HEK293T (cell line): ENCODE measurements around the gene USP34.

ENCODE experiments used
- CTCF ChIA-PET: fragments of 350-600 bp; formaldehyde crosslinking; extraction: SDS; loops from one replicate; lab custom pipeline; 2021; ENCODE audit warnings: antibody characterized with exemption, inconsistent platforms; lab: Yijun Ruan, JAX
- POLR2A ChIA-PET: fragments of 350-600 bp; formaldehyde crosslinking; extraction: SDS; loops from one replicate; lab custom pipeline; 2020; ENCODE audit warnings: antibody characterized with exemption, inconsistent platforms; lab: Yijun Ruan, JAX
- DNase-seq: peaks from one replicate; pipeline ENCODE4 v3.0.0; 2012; ENCODE audit warnings: mixed read lengths; ENCODE audit errors: extremely low spot score
- ARNT ChIP-seq: fragments of 450-650 bp; IDR thresholded peaks from 2 replicates; pipeline ENCODE4 v1.6.1; 2017; ENCODE audit warnings: mild to moderate bottlenecking
- BHLHE40 ChIP-seq: fragments of 450-650 bp; IDR thresholded peaks from 2 replicates; pipeline ENCODE4 v1.6.1; 2016; ENCODE audit warnings: mild to moderate bottlenecking, moderate library complexity, borderline replicate concordance
- CTBP1 ChIP-seq: fragments of 450-650 bp; IDR thresholded peaks from 2 replicates; pipeline ENCODE4 v1.6.1; 2016; ENCODE audit warnings: borderline replicate concordance
- ELF4 ChIP-seq: fragments of 450-650 bp; IDR thresholded peaks from 2 replicates; pipeline ENCODE4 v1.6.1; 2017; ENCODE audit warnings: antibody characterized with exemption
- FOXA1 ChIP-seq: fragments of 450-650 bp; IDR thresholded peaks from 2 replicates; pipeline ENCODE4 v1.6.1; 2016; ENCODE audit warnings: mild to moderate bottlenecking
- FOXK2 ChIP-seq: fragments of 450-650 bp; IDR thresholded peaks from 2 replicates; pipeline ENCODE4 v1.6.1; 2016; ENCODE audit warnings: mild to moderate bottlenecking
- FOXM1 ChIP-seq: fragments of 450-650 bp; IDR thresholded peaks from 2 replicates; pipeline ENCODE4 v1.6.1; 2017; ENCODE audit warnings: mild to moderate bottlenecking, borderline replicate concordance
- HDGF ChIP-seq: fragments of 450-650 bp; IDR thresholded peaks from 2 replicates; pipeline ENCODE4 v1.6.1; 2017; ENCODE audit warnings: antibody characterized with exemption, borderline replicate concordance
- L3MBTL2 ChIP-seq: fragments of 450-650 bp; conservative IDR thresholded peaks from 2 replicates; pipeline ENCODE4 v1.6.1; 2016; ENCODE audit warnings: mild to moderate bottlenecking
- LEF1 ChIP-seq: fragments of 450-650 bp; IDR thresholded peaks from 2 replicates; pipeline ENCODE4 v1.6.1; 2017; ENCODE audit warnings: mild to moderate bottlenecking, borderline replicate concordance
- NFRKB ChIP-seq: fragments of 450-650 bp; IDR thresholded peaks from 2 replicates; pipeline ENCODE4 v1.6.1; 2016; ENCODE audit warnings: mild to moderate bottlenecking, moderate library complexity
- SP1 ChIP-seq: fragments of 450-650 bp; IDR thresholded peaks from 2 replicates; pipeline ENCODE4 v1.6.1; 2017
- SUZ12 ChIP-seq: fragments of 450-650 bp; IDR thresholded peaks from 2 replicates; pipeline ENCODE4 v1.6.1; 2016; ENCODE audit warnings: mild to moderate bottlenecking
- TARDBP ChIP-seq: fragments of 450-650 bp; IDR thresholded peaks from 2 replicates; pipeline ENCODE4 v1.6.1; 2016
- ZNF384 ChIP-seq: fragments of 450-650 bp; IDR thresholded peaks from 2 replicates; pipeline ENCODE4 v1.6.1; 2016
- TF ChIP-seq, protein P1 (sequence below): fragments of 450-650 bp; IDR thresholded peaks from 2 replicates; pipeline ENCODE4 v1.6.1; 2016

Gene USP34

DNA sequence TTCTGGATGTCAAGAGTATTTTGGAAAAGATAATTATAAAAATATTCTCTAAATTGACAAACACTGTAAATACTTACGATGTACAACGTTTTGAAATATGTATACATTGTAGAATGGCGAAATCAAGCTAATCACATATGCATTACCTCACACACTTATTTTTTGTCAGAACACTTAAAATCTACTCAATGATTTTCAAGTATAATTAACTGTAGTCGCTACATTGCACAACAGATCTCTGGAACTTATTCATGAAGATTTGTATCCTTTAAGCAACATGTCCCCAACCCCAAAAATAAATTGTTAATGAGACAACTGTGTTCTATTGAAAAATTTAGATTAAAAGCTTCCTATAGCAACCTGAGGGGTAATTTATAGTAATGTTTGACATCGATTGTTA, 249.1 kb downstream of the USP34 start:
- TF ChIP-seq HDGF: no peak
- no peak for DNase-seq
- POLR2A ChIA-PET: no interaction called here
- CTCF ChIA-PET: no interaction called here

DNA sequence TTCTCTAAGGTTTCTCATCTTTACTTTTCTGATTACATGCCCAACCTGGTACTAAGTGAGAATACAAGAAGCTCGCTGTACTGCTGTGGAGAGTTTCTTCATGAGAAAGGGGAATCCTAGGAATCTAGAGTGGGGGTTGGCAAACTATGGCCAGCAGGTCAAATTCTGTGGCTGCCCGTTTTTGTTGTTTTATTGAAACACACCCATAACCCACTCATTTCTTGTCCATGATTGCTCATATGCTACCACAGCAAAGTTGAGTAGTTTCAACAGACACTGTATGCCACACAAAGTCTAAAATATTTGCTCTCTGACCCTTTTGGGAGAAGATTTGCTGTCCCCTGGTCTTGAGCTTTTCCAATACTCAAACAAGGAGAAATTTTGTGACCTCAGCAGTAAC, 250.1 kb downstream of the USP34 start:
- POLR2A ChIA-PET: no interaction called here
- CTCF ChIA-PET: interaction anchor here (0.7 kb wide), 2 partner anchors 38 to 440 kb away, joined by 3 read pairs; no protein-coding TSS in a partner anchor

DNA sequence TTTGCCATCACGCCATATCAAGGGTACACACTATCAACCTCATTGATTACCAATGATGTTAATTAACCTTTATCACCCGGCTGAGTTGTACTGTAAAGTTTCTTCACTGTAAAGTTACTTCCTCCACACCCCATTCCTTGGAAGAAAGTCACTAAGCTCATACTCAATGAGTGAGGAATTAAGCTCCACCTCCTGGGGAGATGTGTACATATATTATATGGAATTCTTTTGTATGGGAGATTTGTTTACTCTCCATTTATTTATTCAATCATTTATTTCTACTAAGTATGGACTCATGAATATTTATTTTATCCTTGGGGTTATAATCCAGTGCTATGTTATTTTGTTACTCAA, 252.1 kb downstream of the USP34 start:
- no peak for DNase-seq
- no peak for TF ChIP-seq SP1
- TF ChIP-seq ZNF384: no peak
- no peak for TF ChIP-seq NFRKB
- TF ChIP-seq, protein P1, sequence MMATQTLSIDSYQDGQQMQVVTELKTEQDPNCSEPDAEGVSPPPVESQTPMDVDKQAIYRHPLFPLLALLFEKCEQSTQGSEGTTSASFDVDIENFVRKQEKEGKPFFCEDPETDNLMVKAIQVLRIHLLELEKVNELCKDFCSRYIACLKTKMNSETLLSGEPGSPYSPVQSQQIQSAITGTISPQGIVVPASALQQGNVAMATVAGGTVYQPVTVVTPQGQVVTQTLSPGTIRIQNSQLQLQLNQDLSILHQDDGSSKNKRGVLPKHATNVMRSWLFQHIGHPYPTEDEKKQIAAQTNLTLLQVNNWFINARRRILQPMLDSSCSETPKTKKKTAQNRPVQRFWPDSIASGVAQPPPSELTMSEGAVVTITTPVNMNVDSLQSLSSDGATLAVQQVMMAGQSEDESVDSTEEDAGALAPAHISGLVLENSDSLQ: no peak
- no peak for TF ChIP-seq TARDBP
- no peak for TF ChIP-seq L3MBTL2
- no peak for TF ChIP-seq LEF1
- no peak for TF ChIP-seq FOXA1
- no peak for TF ChIP-seq HDGF
- no peak for TF ChIP-seq SUZ12
- TF ChIP-seq FOXK2: no peak
- no peak for TF ChIP-seq CTBP1
- POLR2A ChIA-PET: no interaction called here
- CTCF ChIA-PET: no interaction called here

More for the DNA sequence above, 250.1 kb downstream of the USP34 start:
- TF ChIP-seq, protein P1: no peak
- no peak for TF ChIP-seq HDGF
- TF ChIP-seq CTBP1: no peak
- TF ChIP-seq FOXK2: no peak
- TF ChIP-seq ARNT: no peak
- no peak for TF ChIP-seq SUZ12
- TF ChIP-seq SP1: no peak
- no peak for DNase-seq

DNA sequence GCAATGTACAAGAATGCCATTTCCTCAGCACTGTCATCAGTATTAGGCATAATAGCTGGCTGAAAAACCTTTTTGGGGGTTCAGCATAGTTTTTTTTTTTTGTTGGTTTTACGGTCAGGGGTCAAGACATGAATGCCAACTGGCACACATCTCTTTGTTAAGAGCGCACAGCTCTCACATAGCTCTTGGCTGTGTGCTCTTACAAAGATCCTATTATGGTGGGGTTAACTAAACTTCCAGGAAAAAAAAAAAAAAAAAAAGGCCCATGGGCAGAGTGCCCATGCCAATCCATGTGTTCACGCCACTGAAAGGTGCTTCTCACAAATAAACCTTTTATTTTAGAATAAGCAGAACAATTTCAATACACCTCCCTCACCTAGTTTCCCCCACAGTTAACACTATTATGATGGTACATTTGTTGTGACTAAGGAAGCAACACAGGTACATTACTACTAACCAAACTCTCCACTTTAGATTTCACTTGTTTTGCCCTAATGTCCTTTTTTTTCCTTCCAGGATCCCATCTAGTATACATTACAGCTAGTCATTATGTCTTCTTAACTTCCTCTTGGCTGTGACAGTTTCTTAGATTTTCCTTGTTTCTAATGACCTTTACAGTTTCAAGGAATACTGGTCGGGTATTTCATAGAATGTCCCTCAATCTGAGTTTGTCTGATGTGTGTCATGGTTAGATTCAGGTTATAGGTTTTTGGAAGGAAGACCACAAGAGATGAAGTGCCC, 252.6 kb downstream of the USP34 start:
- CTCF ChIA-PET: no interaction called here
- POLR2A ChIA-PET: no interaction called here
- TF ChIP-seq CTBP1: no peak
- DNase-seq: no peak

DNA sequence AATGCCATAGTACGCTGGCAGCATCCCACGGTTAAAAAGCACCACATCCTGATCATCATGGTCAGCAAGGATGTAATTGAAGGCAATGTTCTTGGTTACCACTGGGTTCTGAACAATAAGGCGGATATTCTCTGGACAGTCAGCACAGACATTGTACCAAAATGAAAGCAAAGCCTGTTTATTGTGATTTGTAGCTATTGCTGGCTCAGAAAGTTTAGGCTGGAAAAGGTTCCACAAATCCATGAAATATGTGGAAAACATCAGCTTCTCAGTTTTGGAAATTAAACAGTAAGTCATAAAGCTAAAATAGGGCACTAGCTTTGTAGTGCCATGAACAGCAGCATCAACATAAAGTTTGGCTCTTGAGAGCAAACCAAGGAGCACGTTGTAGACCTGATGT, 256.7 kb downstream of the USP34 start:
- TF ChIP-seq L3MBTL2: no peak
- TF ChIP-seq ELF4: no peak
- no peak for TF ChIP-seq TARDBP
- TF ChIP-seq BHLHE40: no peak
- TF ChIP-seq NFRKB: no peak
- no peak for DNase-seq
- ChIA-PET POLR2A (no interaction called here), CTCF (no interaction called here)

DNA sequence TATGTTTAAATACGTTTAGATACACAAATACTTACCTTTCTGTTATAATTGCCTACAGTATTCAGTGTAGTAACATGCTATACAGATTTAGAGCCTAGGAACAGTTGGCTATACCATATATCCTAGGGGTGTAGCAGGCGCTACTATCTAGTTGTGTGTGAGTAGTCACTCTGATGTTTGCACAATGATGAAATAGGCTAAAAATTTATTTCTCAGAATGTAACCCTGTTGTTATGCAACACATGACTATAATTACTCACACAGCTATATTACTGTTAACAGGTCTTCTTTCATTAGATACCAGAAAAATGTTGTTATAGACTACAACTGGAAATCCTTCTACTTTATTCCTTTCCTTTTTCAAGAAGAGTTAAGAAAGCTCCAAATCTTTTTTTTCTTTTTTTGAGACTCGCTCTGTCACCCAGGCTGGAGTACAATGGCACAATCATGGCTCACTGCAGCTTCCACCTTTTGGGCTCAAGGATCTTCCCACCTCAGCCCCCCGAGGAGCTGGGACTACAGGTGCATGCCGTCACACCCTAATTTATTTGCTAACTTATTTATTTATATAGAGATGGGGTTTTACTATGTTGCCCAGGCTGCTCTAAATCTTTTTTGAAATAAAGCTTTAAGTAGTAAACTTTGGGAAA, 260.4 kb downstream of the USP34 start:
- POLR2A ChIA-PET: no interaction called here
- CTCF ChIA-PET: interaction anchor here (0.7 kb wide), 1 partner anchor 254 kb away, joined by 3 read pairs; no protein-coding TSS in a partner anchor

More for the DNA sequence above, 260.4 kb downstream of the USP34 start:
- no peak for DNase-seq
- TF ChIP-seq ZNF384 (no peak), TARDBP (no peak), FOXK2 (no peak), HDGF (no peak), NFRKB (no peak), FOXA1 (no peak), ELF4 (no peak), ARNT (no peak), CTBP1 (no peak), L3MBTL2 (no peak), SP1 (no peak), LEF1 (no peak), BHLHE40 (no peak), FOXM1 (no peak), SUZ12 (no peak)
- TF ChIP-seq, protein P1: no peak
